ENCODE results near the gene DCD.

Gene DCD

DNA sequence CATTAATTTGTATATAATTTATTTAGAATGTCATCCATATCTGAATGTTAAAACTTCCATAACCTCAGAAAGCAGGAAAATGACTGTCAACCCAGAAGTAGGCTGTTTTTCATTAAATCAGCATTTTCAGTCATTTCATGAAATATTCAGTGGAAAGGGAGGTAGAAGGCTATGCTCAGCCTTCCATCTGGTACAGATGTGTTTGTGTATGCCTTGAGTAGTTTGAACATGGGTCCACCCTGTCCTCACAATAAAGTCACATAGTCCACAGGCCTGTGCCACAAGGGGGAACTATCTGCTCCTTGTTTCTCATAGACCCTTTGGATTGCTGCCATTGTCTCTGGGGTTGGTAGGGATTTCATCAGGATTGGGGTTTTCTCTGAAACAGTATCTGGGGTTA lies 22.6 kb downstream of the DCD start:
- Mint-ChIP-seq H3K4me3 (no peak overlapping the region), H3K27ac (no peak overlapping the region), H3K36me3 (ENCODE audit: low read depth) (peaks cover 4% of the 10 kb centered on the region), H3K9me3 (peaks cover 19% of the 10 kb centered on the region), H3K4me1 (peaks cover 8% of the 10 kb centered on the region), H3K27me3 (ENCODE audit: low read depth) (peaks cover 7% of the 10 kb centered on the region)
- TF ChIP-seq, protein P1, sequence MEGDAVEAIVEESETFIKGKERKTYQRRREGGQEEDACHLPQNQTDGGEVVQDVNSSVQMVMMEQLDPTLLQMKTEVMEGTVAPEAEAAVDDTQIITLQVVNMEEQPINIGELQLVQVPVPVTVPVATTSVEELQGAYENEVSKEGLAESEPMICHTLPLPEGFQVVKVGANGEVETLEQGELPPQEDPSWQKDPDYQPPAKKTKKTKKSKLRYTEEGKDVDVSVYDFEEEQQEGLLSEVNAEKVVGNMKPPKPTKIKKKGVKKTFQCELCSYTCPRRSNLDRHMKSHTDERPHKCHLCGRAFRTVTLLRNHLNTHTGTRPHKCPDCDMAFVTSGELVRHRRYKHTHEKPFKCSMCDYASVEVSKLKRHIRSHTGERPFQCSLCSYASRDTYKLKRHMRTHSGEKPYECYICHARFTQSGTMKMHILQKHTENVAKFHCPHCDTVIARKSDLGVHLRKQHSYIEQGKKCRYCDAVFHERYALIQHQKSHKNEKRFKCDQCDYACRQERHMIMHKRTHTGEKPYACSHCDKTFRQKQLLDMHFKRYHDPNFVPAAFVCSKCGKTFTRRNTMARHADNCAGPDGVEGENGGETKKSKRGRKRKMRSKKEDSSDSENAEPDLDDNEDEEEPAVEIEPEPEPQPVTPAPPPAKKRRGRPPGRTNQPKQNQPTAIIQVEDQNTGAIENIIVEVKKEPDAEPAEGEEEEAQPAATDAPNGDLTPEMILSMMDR (IDR thresholded peaks at IDR 0.05; ENCODE audit: unreplicated experiment in 3 of 3), result no peak

DNA sequence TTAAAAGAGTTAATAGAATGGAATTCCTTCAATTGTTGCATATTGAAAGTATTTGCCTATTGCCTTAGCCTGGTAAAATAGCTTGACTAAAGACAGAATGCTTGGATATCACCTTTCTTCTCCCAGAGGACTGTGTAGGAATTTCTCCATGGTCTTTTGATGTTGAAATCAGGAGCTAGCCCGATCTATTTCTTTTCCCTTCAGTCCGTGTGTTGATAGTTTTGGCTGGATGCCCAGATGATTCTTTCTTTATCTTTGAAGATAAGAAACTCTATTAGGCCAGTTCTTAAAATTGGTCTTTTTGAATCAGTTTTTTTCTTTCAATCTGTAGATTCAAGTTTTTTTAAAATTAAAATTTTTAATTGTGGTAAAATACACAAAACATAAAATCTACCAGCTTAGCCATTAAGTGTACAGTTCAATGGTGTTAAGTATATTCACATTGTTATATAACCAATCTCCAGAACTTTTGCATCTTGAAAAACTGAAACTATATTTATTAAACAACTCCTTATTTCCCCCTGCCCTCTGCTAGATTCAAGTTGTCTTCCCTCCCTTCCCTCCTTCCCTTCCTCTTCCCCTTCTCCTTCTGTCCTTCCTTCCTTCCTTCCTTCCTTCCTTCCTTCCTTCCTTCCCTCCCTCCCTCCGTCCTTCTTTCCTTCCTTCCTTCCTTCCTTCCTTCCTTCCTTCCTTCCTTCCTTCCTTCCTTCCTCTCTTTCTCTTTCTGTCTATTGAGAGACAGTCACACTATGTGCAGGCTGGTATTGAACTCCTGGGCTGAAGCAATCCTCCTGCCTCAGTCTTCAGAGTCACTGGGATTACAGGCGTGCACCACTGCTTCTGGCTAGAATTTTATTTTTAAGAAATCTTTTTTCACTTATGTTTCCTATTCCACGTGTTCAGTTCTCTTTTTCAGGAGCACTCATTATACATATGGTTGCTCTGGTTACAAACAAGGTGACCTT lies 23.6 kb downstream of the DCD start:
- Mint-ChIP-seq H3K36me3 (ENCODE audit: low read depth) (peaks cover 4% of the 10 kb centered on the region), H3K9me3 (peaks cover 19% of the 10 kb centered on the region), H3K4me1 (peaks cover 8% of the 10 kb centered on the region), H3K4me3 (no peak overlapping the region), H3K27me3 (ENCODE audit: low read depth) (peaks cover 11% of the 10 kb centered on the region), H3K27ac (no peak overlapping the region)
- TF ChIP-seq, protein P1 (IDR thresholded peaks at IDR 0.05; ENCODE audit: unreplicated experiment in 3 of 3), result no peak

DNA sequence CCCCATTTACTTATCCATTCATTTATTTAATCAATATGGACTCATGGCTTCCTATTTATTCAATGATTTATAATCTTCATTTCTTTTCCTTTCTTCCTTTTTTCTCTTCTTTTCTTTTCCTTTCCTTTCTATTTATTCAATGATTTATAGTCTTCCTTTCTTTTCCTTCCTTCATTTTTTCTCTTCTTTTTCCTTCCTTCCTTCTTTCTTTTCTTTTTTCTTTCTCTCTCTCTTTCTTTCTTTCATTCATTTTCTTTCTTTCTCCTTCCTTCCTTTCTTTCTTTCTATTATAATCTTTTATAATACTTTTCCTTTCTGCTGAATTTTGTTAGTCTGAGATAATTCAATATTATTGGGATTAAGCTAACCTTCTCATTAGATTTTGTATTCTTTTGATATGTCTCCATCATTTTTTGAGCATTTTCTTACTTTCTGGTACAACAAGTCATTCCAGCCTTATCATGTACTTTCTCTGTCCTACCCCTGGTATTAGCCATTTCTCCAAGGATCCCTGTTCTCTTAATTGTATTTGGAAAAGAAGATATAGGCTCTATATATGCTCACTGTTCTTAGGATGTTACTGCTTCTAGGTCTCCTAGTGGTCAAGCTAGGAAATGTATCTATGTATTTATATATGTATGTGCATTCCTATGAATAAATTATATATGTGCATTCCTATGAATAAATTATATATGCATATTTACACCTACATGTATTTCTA lies 25.5 kb downstream of the DCD start:
- Mint-ChIP-seq H3K4me1 (peaks cover 8% of the 10 kb centered on the region), H3K27me3 (ENCODE audit: low read depth) (peaks cover 11% of the 10 kb centered on the region), H3K4me3 (no peak overlapping the region), H3K36me3 (ENCODE audit: low read depth) (peaks cover 4% of the 10 kb centered on the region), H3K9me3 (peaks cover 10% of the 10 kb centered on the region), H3K27ac (no peak overlapping the region)
- TF ChIP-seq, protein P1 (IDR thresholded peaks at IDR 0.05; ENCODE audit: unreplicated experiment in 3 of 3), result peak in 2 of 3 experiments; percentile 35 to 46

DNA sequence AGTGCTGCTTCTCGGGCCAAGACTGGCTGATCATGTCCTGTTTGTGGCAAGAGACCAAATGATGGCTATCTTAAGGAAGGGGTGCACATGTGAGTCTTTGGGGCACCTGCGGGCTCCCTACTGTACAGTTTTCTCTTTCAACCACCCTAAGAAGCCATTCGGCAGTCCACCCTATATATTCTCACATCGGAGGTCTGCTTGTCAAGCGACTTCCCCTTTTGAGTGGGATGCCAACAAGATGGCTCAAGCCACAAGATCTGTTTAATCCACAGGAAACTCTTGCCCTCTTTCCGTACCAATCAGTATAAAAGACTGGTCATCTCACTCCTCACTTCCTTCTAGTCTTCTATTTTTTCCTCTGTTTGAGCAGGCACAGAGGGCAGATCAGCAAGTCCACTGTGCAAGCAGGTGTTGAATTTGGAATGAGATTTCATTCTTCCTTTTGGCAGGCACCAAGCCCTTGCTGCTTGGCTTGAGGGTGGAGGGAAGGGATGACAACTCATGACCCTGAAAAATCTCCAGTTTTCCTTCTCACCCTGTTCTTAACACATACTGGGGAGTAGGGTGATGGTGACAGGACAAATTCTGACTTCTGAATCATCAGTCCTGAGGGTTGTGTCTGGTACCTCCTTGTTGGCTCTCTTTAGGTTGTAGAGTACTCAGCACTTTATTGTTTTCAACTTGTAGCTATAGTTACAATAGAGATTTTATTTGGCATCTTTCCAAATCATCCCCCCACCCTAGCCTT lies 31.1 kb downstream of the DCD start:
- Mint-ChIP-seq H3K27ac (no peak overlapping the region), H3K27me3 (ENCODE audit: low read depth) (peaks cover 22% of the 10 kb centered on the region), H3K4me3 (no peak overlapping the region), H3K9me3 (no peaks in the 10 kb centered on the region), H3K4me1 (no peaks in the 10 kb centered on the region), H3K36me3 (ENCODE audit: low read depth) (no peaks in the 10 kb centered on the region)
- TF ChIP-seq, protein P1 (IDR thresholded peaks at IDR 0.05; ENCODE audit: unreplicated experiment in 3 of 3), result no peak

DNA sequence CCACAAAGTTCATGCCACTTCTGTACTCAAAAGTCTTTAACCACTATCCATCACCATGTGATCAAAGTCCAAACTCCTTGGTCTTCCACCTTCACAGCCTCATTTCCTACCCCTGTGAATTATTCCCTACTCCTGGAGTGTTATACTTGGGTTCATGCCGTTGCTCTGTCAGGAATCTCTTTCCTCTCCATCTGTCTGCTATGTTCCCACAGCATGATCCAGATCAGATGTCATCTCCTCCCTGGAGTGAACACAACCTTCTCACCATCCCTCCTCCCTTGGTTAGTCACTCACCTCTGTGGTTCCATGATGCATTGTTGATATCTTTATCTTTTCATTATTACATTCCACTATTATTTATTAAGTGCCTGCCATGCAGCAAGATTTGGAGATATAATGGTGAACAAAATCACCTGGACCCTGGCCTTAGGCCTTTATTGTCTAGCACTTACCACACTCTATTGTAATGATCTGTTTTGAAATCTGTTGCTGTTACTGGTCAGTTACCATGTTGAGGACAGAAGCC lies 35.9 kb downstream of the DCD start:
- no peak overlapping the region for H3K4me3 Mint-ChIP-seq
- no peaks in the 10 kb centered on the region for H3K9me3 Mint-ChIP-seq
- H3K36me3 Mint-ChIP-seq (ENCODE audit: low read depth), result no peaks in the 10 kb centered on the region
- no peaks in the 10 kb centered on the region for H3K4me1 Mint-ChIP-seq
- peaks cover 25% of the 10 kb centered on the region for H3K27me3 Mint-ChIP-seq (ENCODE audit: low read depth)
- TF ChIP-seq, protein P1 (IDR thresholded peaks at IDR 0.05; ENCODE audit: unreplicated experiment in 3 of 3), result no peak
- no peak overlapping the region for H3K27ac Mint-ChIP-seq
